ENCODE data around the gene LRRC1.

Gene LRRC1

GRCh38 chr6:53811746-53812145, 16.9 kb downstream of the LRRC1 start:
- no peak overlapping the region for H3K4me3 ChIP-seq (ENCODE audit: low read depth, low read length)
- H3K9me3 ChIP-seq (ENCODE audit: severe bottlenecking) = no peaks in the 10 kb centered on the region
- H3K27me3 ChIP-seq (ENCODE audit: insufficient read depth, low read depth, severe bottlenecking) = no peaks in the 10 kb centered on the region
- H3K36me3 ChIP-seq = no peaks in the 10 kb centered on the region
- no peak for TF ChIP-seq CTCF (IDR thresholded peaks at IDR 0.05; ENCODE audit: low read depth, low read length)
- H3K27ac ChIP-seq = no peak overlapping the region
- DNase-seq = no peak

DNA sequence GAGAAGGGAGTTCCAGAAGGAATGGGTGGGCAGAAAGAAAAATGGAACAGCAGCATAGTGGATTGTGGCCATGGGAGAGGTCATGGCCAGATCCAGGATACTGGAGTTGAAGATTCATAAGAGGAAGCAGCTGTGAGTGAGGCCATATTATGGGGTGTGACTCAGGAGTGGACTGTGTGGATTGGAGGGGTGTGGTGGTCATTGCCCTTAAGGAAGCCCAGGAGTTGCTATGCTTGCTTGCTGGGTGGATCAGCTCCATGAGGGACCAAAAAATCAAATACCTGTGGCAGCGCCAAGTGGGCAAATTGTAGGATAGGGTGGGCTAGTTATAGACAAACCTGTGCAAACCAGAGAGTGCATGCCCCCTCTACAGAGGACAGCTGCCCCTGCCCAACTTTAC, 18.3 kb downstream of the LRRC1 start:
- DNase-seq = no peak

GRCh38 chr6:53813801-53814200, 19.0 kb downstream of the LRRC1 start:
- Histone ChIP-seq H3K27me3 (ENCODE audit: insufficient read depth, low read depth, severe bottlenecking) (no peaks in the 10 kb centered on the region), H3K9me3 (ENCODE audit: severe bottlenecking) (no peaks in the 10 kb centered on the region)
- TF ChIP-seq CTCF (IDR thresholded peaks at IDR 0.05; ENCODE audit: low read depth, low read length) = no peak

More for the DNA sequence above, 18.3 kb downstream of the LRRC1 start:
- H3K4me3 ChIP-seq (ENCODE audit: low read depth, low read length) = no peak overlapping the region
- H3K27me3 ChIP-seq (ENCODE audit: insufficient read depth, low read depth, severe bottlenecking) = no peaks in the 10 kb centered on the region
- no peak for TF ChIP-seq CTCF (IDR thresholded peaks at IDR 0.05; ENCODE audit: low read depth, low read length)
- H3K36me3 ChIP-seq = no peaks in the 10 kb centered on the region
- no peaks in the 10 kb centered on the region for H3K9me3 ChIP-seq (ENCODE audit: severe bottlenecking)
- H3K27ac ChIP-seq = no peak overlapping the region

GRCh38 chr6:53814353-53814752, 19.5 kb downstream of the LRRC1 start:
- Histone ChIP-seq H3K27ac (no peak overlapping the region), H3K9me3 (ENCODE audit: severe bottlenecking) (no peaks in the 10 kb centered on the region), H3K4me3 (ENCODE audit: low read depth, low read length) (no peak overlapping the region), H3K36me3 (no peaks in the 10 kb centered on the region), H3K27me3 (ENCODE audit: insufficient read depth, low read depth, severe bottlenecking) (no peaks in the 10 kb centered on the region)
- no peak for TF ChIP-seq CTCF (IDR thresholded peaks at IDR 0.05; ENCODE audit: low read depth, low read length)
- DNase-seq = no peak

More at GRCh38 chr6:53813801-53814200, 19.0 kb downstream of the LRRC1 start:
- no peak for DNase-seq
- no peak overlapping the region for H3K27ac ChIP-seq
- no peaks in the 10 kb centered on the region for H3K36me3 ChIP-seq
- no peak overlapping the region for H3K4me3 ChIP-seq (ENCODE audit: low read depth, low read length)

DNA sequence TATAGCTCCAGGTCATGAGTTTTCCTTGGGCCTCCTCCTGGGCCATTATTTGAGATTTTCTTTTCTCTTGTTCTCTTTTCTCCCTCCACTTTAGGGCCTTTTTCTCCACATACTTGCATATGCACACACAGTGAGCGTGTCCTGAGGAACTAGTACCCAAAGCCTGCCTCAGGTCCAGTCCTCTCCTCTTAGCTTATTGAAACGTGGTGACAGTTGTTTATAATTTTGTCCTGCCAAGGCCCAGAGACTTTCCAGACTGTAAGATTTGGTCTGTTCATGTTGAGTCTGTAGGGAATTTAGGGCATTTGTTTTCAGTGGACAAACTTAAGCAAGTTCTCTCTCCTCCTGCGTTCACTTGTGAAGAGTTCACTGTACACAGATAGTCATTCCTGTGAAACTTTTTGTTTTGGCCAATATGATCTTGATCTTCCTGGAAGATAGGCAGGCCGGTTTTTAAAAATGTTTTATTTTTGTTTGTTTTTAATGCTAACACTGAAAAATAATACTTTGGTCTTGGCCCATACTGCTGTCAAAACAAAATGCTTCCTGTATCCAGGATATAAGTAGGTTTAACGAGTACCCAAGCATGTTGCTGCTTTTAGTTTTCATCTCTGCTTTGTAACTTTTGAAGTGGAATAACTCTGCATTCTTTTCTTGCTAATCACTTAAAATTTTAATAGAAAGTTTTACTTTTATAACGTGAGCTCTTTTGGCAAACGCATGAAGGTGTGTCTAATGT, 20.7 kb downstream of the LRRC1 start:
- no peak for DNase-seq
- no peak overlapping the region for H3K27ac ChIP-seq
- no peaks in the 10 kb centered on the region for H3K36me3 ChIP-seq
- no peaks in the 10 kb centered on the region for H3K27me3 ChIP-seq (ENCODE audit: insufficient read depth, low read depth, severe bottlenecking)
- TF ChIP-seq CTCF (IDR thresholded peaks at IDR 0.05; ENCODE audit: low read depth, low read length) = no peak
- no peaks in the 10 kb centered on the region for H3K9me3 ChIP-seq (ENCODE audit: severe bottlenecking)
- H3K4me3 ChIP-seq (ENCODE audit: low read depth, low read length) = no peak overlapping the region
